GM21528 (cell line): ENCODE results near the gene TXLNA.

Experiments
- ATAC-seq: cut with Tn5 transposase; IDR thresholded peaks from one replicate; pipeline ENCODE4 v1.9.1; 2021; ENCODE audit warnings: mild to moderate bottlenecking, moderate library complexity; ENCODE audit not compliant: unreplicated experiment, low FRiP score

TXLNA gene

GRCh38 chr1:32208469-32208868 lies 29.0 kb downstream of the TXLNA start:
- ATAC-seq, result no peak

- ATAC-seq, result no peak
These were observed 29.4 kb downstream of the TXLNA start, which contains the start of gene DCDC2B for GRCh38 chr1:32208891-32209328. Gene DCDC2B, plus strand, starts transcription at chr1:32209089. Its CDS starts 5 bp downstream, at chr1:32209094.

GRCh38 chr1:32215629-32216480 lies 36.4 kb downstream of the TXLNA start:
- ATAC-seq, result no peak

- ATAC-seq, result no peak
These were observed 37.1 kb downstream of the TXLNA start for GRCh38 chr1:32216566-32216965.

- no peak for ATAC-seq
These were observed 39.5 kb downstream of the TXLNA start for GRCh38 chr1:32219022-32219421.

- ATAC-seq, result no peak
These were observed 41.5 kb downstream of the TXLNA start for GRCh38 chr1:32220746-32221580.

GRCh38 chr1:32221581-32221979 lies 42.1 kb downstream of the TXLNA start:
- no peak for ATAC-seq

GRCh38 chr1:32221980-32222755 lies 42.7 kb downstream of the TXLNA start, which contains the start of the genes EIF3I and TMEM234:
Gene EIF3I, plus strand, starts transcription at chr1:32222407. Its CDS starts 35 bp downstream, at chr1:32222442.
Gene TMEM234, minus strand, starts transcription at chr1:32222353. Its CDS starts 31 bp downstream, at chr1:32222322.
- peak; percentile 88 for ATAC-seq

GRCh38 chr1:32223683-32224082 lies 44.2 kb downstream of the TXLNA start:
- no peak for ATAC-seq

- ATAC-seq, result no peak
These were observed 44.8 kb downstream of the TXLNA start for GRCh38 chr1:32224285-32224684.

GRCh38 chr1:32228771-32229170 lies 49.3 kb downstream of the TXLNA start:
- no peak for ATAC-seq

- ATAC-seq, result no peak
These were observed 52.5 kb downstream of the TXLNA start for GRCh38 chr1:32231843-32232432.

- no peak for ATAC-seq
These were observed 53.3 kb downstream of the TXLNA start for GRCh38 chr1:32232558-32233304.

- ATAC-seq, result no peak
These were observed 55.3 kb downstream of the TXLNA start for GRCh38 chr1:32234792-32235191.

- no peak for ATAC-seq
These were observed 59.9 kb downstream of the TXLNA start for GRCh38 chr1:32239337-32239736.

- no peak for ATAC-seq
These were observed 60.3 kb downstream of the TXLNA start for GRCh38 chr1:32239790-32240139.

GRCh38 chr1:32240140-32240951 lies 60.9 kb downstream of the TXLNA start:
- ATAC-seq, result no peak

- ATAC-seq, result no peak
These were observed 61.7 kb downstream of the TXLNA start for GRCh38 chr1:32241001-32241763.
